GM19372 (cell line): ENCODE results near the gene GRID1.

Experiments used
- ATAC-seq: cut with Tn5 transposase; IDR thresholded peaks from one replicate; pipeline ENCODE4 v1.9.1; 2021; ENCODE audit warnings: mild to moderate bottlenecking, low read depth, moderate library complexity; ENCODE audit not compliant: unreplicated experiment

GRID1 gene

GRCh38 chr10:85665078-85665477, 701.5 kb downstream of the GRID1 start:
- ATAC-seq = no peak

- no peak for ATAC-seq
Measured at GRCh38 chr10:85661123-85661522, 705.5 kb downstream of the GRID1 start.

- no peak for ATAC-seq
Measured at GRCh38 chr10:85659331-85659730, 707.3 kb downstream of the GRID1 start.

DNA sequence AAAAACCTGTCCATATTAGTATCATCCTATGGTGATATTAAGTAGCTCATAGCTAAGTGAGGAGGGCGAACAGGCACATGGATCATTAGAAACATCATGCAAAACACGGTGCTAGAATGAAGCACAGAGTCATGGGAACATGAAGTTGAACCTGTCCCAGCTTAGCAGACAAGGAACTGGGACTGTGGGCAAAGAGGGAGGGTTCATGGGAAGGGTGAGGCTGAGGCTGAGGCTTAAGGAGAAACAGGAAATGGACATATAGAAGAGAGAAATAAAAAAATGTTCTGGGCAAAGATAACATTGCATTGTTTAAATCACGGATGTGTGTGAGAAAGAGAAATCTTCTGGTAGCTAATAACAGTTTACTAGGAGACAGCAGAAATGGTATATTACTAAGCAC, 708.1 kb downstream of the GRID1 start:
- ATAC-seq = no peak

GRCh38 chr10:85657476-85658113, 709.0 kb downstream of the GRID1 start:
- ATAC-seq = no peak

GRCh38 chr10:85655411-85655810, 711.2 kb downstream of the GRID1 start:
- no peak for ATAC-seq

DNA sequence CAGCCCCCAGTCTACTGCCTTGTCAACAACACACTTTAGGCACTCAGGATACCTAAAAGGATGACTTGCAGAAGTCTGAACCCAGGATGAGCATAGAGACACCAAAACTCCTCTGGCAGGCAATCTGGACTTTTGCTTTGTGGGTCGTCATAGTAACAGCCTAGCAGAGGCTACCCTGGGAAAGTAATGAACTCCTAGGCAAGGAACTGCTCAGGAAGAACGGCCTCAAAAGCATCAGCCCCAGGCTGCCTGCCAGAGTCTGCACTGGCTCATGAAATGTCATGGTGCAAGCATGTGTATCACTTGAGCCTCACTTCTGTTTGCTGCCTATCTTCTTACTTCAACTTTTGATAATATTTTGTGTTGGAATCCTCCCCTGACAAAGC, 715.1 kb downstream of the GRID1 start:
- ATAC-seq = no peak

GRCh38 chr10:85650791-85651496, 715.7 kb downstream of the GRID1 start:
- no peak for ATAC-seq

GRCh38 chr10:85649461-85649860, 717.1 kb downstream of the GRID1 start:
- ATAC-seq = no peak

DNA sequence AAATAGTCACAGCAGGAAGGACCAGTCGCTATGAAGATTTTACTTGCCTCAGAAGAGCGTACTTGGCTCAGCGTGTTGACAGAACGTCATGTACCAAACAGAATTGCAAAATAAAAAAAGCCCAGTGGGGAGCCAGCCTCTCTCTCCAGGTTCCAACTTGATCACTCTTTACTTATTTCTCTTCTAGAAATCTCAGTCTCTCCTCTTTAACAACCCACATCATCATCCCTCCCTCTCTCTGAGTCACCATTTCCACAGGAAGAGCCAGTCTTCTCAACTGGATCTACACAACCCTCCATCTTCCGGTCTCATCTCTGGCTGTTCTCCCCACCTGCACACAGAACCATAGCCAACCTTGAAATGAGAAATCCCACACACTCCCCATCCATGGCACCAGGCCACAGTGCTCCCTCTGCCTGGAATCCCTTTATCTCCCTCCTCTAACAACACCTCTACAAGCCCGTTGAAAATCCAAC, 718.3 kb downstream of the GRID1 start:
- ATAC-seq = no peak

DNA sequence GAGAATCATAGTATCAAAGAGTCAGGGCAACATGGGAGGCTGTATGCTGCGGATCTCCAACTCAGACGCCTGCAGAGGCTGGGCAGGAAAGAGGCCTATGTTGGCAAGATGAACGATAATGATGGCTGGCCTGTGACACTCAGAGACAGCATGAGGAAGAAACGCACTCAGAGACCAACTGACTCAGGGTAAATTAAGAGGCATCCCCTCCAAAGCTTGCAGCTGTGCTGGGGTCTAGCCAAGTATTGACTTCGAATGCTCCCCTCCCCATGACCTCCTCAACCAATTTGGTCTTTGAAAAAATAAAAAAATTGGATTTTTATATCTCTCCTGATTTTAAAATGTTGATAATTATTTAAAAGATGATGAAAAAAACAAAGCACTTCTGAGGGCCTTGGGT, 718.9 kb downstream of the GRID1 start:
- ATAC-seq = no peak

- no peak for ATAC-seq
Measured at GRCh38 chr10:85645926-85646711, 720.5 kb downstream of the GRID1 start.

GRCh38 chr10:85645053-85645452, 721.5 kb downstream of the GRID1 start:
- no peak for ATAC-seq

DNA sequence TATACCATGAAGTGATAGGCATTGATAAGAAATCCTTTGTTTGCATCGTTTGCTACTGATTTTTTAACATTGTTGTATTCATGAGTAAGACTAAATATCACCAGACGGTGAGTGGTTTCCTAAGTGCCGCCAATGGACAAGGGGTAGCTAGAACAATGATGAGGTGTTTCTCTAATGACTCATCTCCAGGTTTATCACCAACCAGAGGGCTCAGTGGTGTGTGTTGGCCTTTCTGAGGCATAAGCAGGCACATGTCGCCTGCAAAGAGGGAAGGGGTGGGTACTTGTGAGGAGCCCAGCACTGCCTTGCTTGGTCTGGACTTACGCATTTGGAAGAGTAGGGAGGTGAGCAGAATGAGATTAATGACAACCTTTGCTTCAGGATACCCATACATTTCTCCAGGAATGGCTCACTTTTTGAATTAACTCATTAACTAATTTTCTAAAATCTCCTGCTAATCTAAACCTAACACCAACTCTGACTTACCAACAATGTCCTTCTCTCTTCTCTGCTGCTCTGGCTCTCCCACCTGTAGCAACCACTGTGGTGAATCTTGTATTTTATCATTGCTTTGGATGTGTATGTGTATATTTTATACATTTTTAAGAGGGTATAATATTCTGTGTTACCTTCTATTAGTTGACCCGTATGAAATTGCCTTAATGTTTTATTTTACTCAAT, 722.6 kb downstream of the GRID1 start:
- no peak for ATAC-seq

- ATAC-seq = no peak
Measured at GRCh38 chr10:85643171-85643844, 723.3 kb downstream of the GRID1 start.

- no peak for ATAC-seq
Measured at GRCh38 chr10:85642421-85643170, 724.0 kb downstream of the GRID1 start.

DNA sequence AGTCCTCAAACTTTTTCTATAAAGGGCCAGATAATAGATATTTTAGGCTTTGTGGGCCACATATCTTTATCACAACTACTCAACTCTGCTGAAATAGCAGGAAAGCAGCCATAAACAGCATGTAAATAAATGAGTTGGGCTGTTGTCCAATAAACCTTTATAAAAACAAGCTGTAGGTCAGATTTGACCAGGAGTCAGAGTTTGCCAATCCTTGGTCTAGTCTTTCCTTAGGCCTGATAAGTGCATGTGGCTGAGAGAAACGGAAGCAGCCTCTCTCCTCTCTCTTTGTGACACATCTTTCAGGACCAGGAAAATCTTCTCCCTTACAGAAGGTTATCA, 724.5 kb downstream of the GRID1 start:
- ATAC-seq = no peak

DNA sequence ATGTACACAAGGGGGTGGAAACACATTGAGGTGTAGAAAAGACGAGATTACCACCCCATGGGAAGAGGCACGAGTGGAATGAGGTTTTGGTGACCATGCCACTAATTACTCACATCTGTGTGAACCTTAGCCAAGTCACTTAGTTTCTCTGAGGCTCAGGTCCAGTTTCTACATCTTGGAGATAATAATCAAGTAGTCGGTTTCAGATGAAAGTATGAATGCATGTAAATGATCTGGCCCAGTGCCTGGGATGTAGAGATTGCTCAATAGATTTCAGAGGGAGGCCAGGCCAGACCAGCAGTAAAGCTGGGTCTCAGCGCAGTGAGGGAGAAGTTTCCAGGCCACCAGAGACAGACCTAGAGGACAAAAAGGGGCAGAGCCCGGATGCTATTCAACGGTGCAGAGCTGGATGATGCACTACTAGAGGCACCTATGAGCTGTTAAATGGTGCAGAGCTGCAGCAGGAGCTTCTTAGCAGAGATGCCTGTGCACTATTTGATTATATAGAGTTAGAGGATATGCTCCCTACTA, 725.1 kb downstream of the GRID1 start:
- no peak for ATAC-seq

DNA sequence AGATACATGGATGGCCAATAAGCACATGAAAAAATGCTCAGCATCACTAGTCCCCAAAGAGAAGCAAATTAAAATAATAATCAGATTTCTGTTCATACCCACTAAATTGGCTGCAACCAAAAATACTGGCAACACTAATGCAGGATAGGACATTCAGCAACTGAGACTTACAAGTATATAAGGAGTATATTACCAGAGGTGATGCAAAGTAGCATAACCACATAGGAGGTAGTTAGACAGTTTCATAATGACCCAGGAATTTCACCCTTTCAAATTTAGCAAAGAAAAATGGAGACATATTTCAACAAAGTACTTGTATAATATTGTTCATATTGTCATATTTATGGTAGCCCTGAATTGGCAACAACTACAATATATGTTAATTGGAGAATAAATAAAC, 727.8 kb downstream of the GRID1 start:
- no peak for ATAC-seq

GRCh38 chr10:85635650-85636049, 730.9 kb downstream of the GRID1 start:
- ATAC-seq = no peak
